Neural cell (in vitro differentiated cells): Measurements from ENCODE around the gene STXBP1. TPM values are rescaled to one million over a fixed set of nuclear protein-coding genes. Genes with fewer than 3 reads are reported as not detected.

Experiments
- H2AFZ ChIP-seq: fragments of 200-600, 300-800 bp; sonication (generic), shearing (Covaris generic); 2 replicates; pipeline ENCODE4 v1.6.0; 2014; ENCODE audit warnings: low read depth, mild to moderate bottlenecking, antibody characterized with exemption, low read length, moderate library complexity
- H3F3A ChIP-seq: fragments of 200-600 bp; shearing (Covaris generic); 2 replicates; pipeline ENCODE4 v1.6.1; 2016; ENCODE audit warnings: mild to moderate bottlenecking, moderate library complexity, mixed read lengths, antibody characterized with exemption, low read length; ENCODE audit not compliant: insufficient read depth, poor library complexity, severe bottlenecking
- H3K27ac ChIP-seq: fragments of 200-600, 300-800 bp; sonication (generic), shearing (Covaris generic); 2 replicates; pipeline ENCODE4 v1.5.1; 2014; ENCODE audit warnings: mild to moderate bottlenecking, low read length, moderate library complexity
- H3K27me3 ChIP-seq: fragments of 300-800, 200-600 bp; sonication (generic), shearing (Covaris generic); 2 replicates; pipeline ENCODE4 v1.6.0; 2014; ENCODE audit warnings: mild to moderate bottlenecking, low read depth, low read length, moderate library complexity; ENCODE audit not compliant: insufficient read depth
- H3K36me3 ChIP-seq: fragments of 300-800, 200-600 bp; sonication (generic), shearing (Covaris generic); 2 replicates; pipeline ENCODE4 v1.5.1; 2014; ENCODE audit warnings: mild to moderate bottlenecking, antibody characterized with exemption, low read length, moderate library complexity; ENCODE audit not compliant: insufficient read depth
- H3K4me2 ChIP-seq: fragments of 300-800, 200-600 bp; sonication (generic), shearing (Covaris generic); 2 replicates; pipeline ENCODE4 v1.6.0; 2014; ENCODE audit warnings: mild to moderate bottlenecking, low read length
- H3K4me3 ChIP-seq: fragments of 300-800, 200-600 bp; sonication (generic), shearing (Covaris generic); 2 replicates; pipeline ENCODE4 v1.5.1; 2014; ENCODE audit warnings: mild to moderate bottlenecking, low read length, moderate library complexity
- H3K79me2 ChIP-seq: fragments of 200-600 bp; shearing (Covaris generic); replicated peaks from 2 replicates; pipeline ENCODE4 v1.6.0; 2014; ENCODE audit warnings: mild to moderate bottlenecking, low read length, moderate library complexity; ENCODE audit not compliant: insufficient read depth
- H3K9ac ChIP-seq: fragments of 300-800, 200-600 bp; sonication (generic), shearing (Covaris generic); 2 replicates; pipeline ENCODE4 v1.6.1; 2016; ENCODE audit warnings: mild to moderate bottlenecking, low read length, mixed read lengths
- H3K9me2 ChIP-seq: fragments of 200-600 bp; shearing (Covaris generic); 2 replicates; pipeline ENCODE4 v1.6.1; 2016; ENCODE audit warnings: mild to moderate bottlenecking, low read length, mixed read lengths; ENCODE audit not compliant: insufficient read depth
- H3K9me3 ChIP-seq: fragments of 200-600, 300-800 bp; sonication (generic), shearing (Covaris generic); 2 replicates; pipeline ENCODE4 v1.6.1; 2016; ENCODE audit warnings: mild to moderate bottlenecking, mixed run types, low read length, moderate library complexity, mixed read lengths
- H4K20me1 ChIP-seq: fragments of 200-600 bp; shearing (Covaris generic); 2 replicates; pipeline ENCODE4 v1.6.1; 2016; ENCODE audit warnings: mild to moderate bottlenecking, mixed run types; ENCODE audit not compliant: insufficient read depth
- CTCF ChIP-seq: fragments of 450-650 bp; IDR thresholded peaks from 2 replicates; pipeline ENCODE4 v1.5.1; 2014; ENCODE audit warnings: antibody characterized with exemption, mild to moderate bottlenecking, moderate library complexity; ENCODE audit not compliant: poor library complexity, severe bottlenecking
- EP300 ChIP-seq: fragments of 450-650 bp; conservative IDR thresholded peaks from 2 replicates; pipeline ENCODE4 v1.6.1; 2014; ENCODE audit warnings: antibody characterized with exemption, mild to moderate bottlenecking, moderate library complexity; ENCODE audit not compliant: poor library complexity, severe bottlenecking
- EZH2 ChIP-seq: fragments of 200-600, 300-800 bp; shearing (Covaris generic), sonication (generic); IDR thresholded peaks from 2 replicates; pipeline ENCODE4 v1.6.1; 2014; ENCODE audit warnings: antibody characterized with exemption, low read length, borderline replicate concordance, mild to moderate bottlenecking; ENCODE audit not compliant: insufficient read depth, poor library complexity, severe bottlenecking
- MXI1 ChIP-seq: fragments of 450-650 bp; conservative IDR thresholded peaks from 2 replicates; pipeline ENCODE4 v1.6.1; 2014; ENCODE audit warnings: antibody characterized with exemption, mild to moderate bottlenecking; ENCODE audit not compliant: poor library complexity, severe bottlenecking
- POLR2AphosphoS5 ChIP-seq: IDR thresholded peaks from 2 replicates; pipeline ENCODE4 v1.6.1; 2012
- RAD21 ChIP-seq: fragments of 450-650 bp; conservative IDR thresholded peaks from 2 replicates; pipeline ENCODE4 v1.6.1; 2014; ENCODE audit warnings: antibody characterized with exemption, mild to moderate bottlenecking, moderate library complexity
- REST ChIP-seq: IDR thresholded peaks from 2 replicates; pipeline ENCODE4 v1.6.1; 2012; ENCODE audit warnings: borderline replicate concordance
- SMC3 ChIP-seq: fragments of 450-650 bp; conservative IDR thresholded peaks from 2 replicates; pipeline ENCODE4 v1.6.1; 2014; ENCODE audit warnings: antibody characterized with exemption, mild to moderate bottlenecking, moderate library complexity; ENCODE audit not compliant: poor library complexity
- TAF1 ChIP-seq: IDR thresholded peaks from 2 replicates; pipeline ENCODE4 v1.6.1; 2012; ENCODE audit warnings: low read depth
- polyA plus RNA-seq: library from polyadenylated mRNA; depleted of rRNA; stranded (reverse); fragments of >200 nt; gene quantifications from 2 replicates; pipeline ENCODE4 v1.2.3, GENCODE V29; 2014

STXBP1 gene
- polyA plus RNA-seq, 1 donor from 2014 or later: 42.5 TPM

GRCh38 chr9:127589955-127590370 lies 22.1 kb upstream of the STXBP1 start:
- Histone ChIP-seq H3K9ac (no peak overlapping the region), H3F3A (no peaks in the 10 kb centered on the region)

GRCh38 chr9:127595611-127596010 lies 16.5 kb upstream of the STXBP1 start:
- Histone ChIP-seq H3K9ac (no peak overlapping the region), H3K79me2 (no peaks in the 10 kb centered on the region), H3K27ac (no peak overlapping the region), H3K27me3 (no peaks in the 10 kb centered on the region), H3K4me3 (no peak overlapping the region), H3F3A (no peaks in the 10 kb centered on the region), H3K36me3 (no peaks in the 10 kb centered on the region), H3K4me2 (no peak overlapping the region), H3K9me2 (no peaks in the 10 kb centered on the region), H4K20me1 (no peaks in the 10 kb centered on the region), H2AFZ (no peak overlapping the region), H3K9me3 (no peaks in the 10 kb centered on the region)
- no peak for TF ChIP-seq RAD21
- TF ChIP-seq REST: no peak
- no peak for TF ChIP-seq POLR2AphosphoS5
- TF ChIP-seq SMC3: no peak
- no peak for TF ChIP-seq CTCF
- no peak for TF ChIP-seq EP300

More at GRCh38 chr9:127589955-127590370, 22.1 kb upstream of the STXBP1 start:
- no peak for TF ChIP-seq EP300
- TF ChIP-seq SMC3: peak; percentile 95
- peak; percentile 89 for TF ChIP-seq REST
- no peak for TF ChIP-seq POLR2AphosphoS5
- no peak for TF ChIP-seq MXI1
- no peak for TF ChIP-seq EZH2
- TF ChIP-seq CTCF: peak; percentile 94
- TF ChIP-seq TAF1: no peak
- TF ChIP-seq RAD21: peak; percentile 85
- Histone ChIP-seq H4K20me1 (no peaks in the 10 kb centered on the region), H3K27me3 (no peaks in the 10 kb centered on the region), H3K79me2 (no peaks in the 10 kb centered on the region), H3K27ac (no peak overlapping the region), H3K9me3 (no peaks in the 10 kb centered on the region), H3K4me3 (peak overlapping the region; percentile 33), H3K4me2 (peak overlapping the region; percentile 44), H3K9me2 (no peaks in the 10 kb centered on the region), H2AFZ (no peak overlapping the region), H3K36me3 (no peaks in the 10 kb centered on the region)
